GM23338 (cell line): Measurements from ENCODE around the gene REG4. TPM values are rescaled to one million over a fixed set of nuclear protein-coding genes. Genes with fewer than 3 reads are reported as not detected.

Experiments used
- ATAC-seq: fragments of 200-7000 bp; cut with Tn5 transposase; 3 replicates; pipeline ENCODE4 v1.9.1; 2020
- DNase-seq: peaks from one replicate; pipeline ENCODE4 v3.0.0-alpha.2; 2015; ENCODE audit warnings: low spot score
- H2AFZ ChIP-seq: fragments of 200-600 bp; sonication (generic); 2 replicates; pipeline ENCODE4 v1.8.0; 2016; ENCODE audit warnings: antibody characterized with exemption, mild to moderate bottlenecking, moderate library complexity
- H3F3A ChIP-seq: fragments of 200-600 bp; sonication (generic); replicated peaks from 2 replicates; pipeline ENCODE4 v1.8.0; 2017; ENCODE audit warnings: antibody characterized with exemption, mixed run types, low read depth
- H3K27ac ChIP-seq: fragments of 200-600 bp; sonication (generic); 2 replicates; pipeline ENCODE4 v1.6.1; 2016; ENCODE audit warnings: low read depth
- H3K27me3 ChIP-seq: fragments of 200-600 bp; sonication (generic); 2 replicates; pipeline ENCODE4 v1.8.0; 2016; ENCODE audit warnings: mild to moderate bottlenecking, mixed run types, moderate library complexity; ENCODE audit not compliant: insufficient read depth
- H3K36me3 ChIP-seq: fragments of 200-600 bp; sonication (generic); 2 replicates; pipeline ENCODE4 v1.8.0; 2016; ENCODE audit warnings: mild to moderate bottlenecking; ENCODE audit not compliant: insufficient read depth
- H3K4me1 ChIP-seq: fragments of 200-600 bp; sonication (generic); 2 replicates; pipeline ENCODE4 v1.8.0; 2016; ENCODE audit warnings: mild to moderate bottlenecking, moderate library complexity; ENCODE audit not compliant: insufficient read depth
- H3K4me2 ChIP-seq: fragments of 200-600 bp; sonication (generic); 2 replicates; pipeline ENCODE4 v1.7.1; 2017; ENCODE audit warnings: mixed run types
- H3K4me3 ChIP-seq: fragments of 200-600 bp; sonication (generic); 2 replicates; pipeline ENCODE4 v1.6.1; 2016; ENCODE audit warnings: mixed run types
- H3K79me2 ChIP-seq: fragments of 200-600 bp; sonication (generic); replicated peaks from 2 replicates; pipeline ENCODE4 v1.8.0; 2017; ENCODE audit warnings: mild to moderate bottlenecking; ENCODE audit not compliant: insufficient read depth
- H3K9me2 ChIP-seq: fragments of 200-600 bp; sonication (generic); 2 replicates; pipeline ENCODE4 v1.8.0; 2017; ENCODE audit not compliant: insufficient read depth
- H4K20me1 ChIP-seq: fragments of 200-600 bp; sonication (generic); replicated peaks from 2 replicates; pipeline ENCODE4 v1.8.0; 2017; ENCODE audit warnings: mild to moderate bottlenecking; ENCODE audit not compliant: insufficient read depth
- H3K27ac Mint-ChIP-seq: 2 replicates; pipeline ENCODE4 v1.8.0; 2020; ENCODE audit warnings: inconsistent platforms, mild to moderate bottlenecking, moderate library complexity, mixed read lengths
- H3K27me3 Mint-ChIP-seq: 3 replicates; pipeline ENCODE4 v1.8.0; 2022; ENCODE audit warnings: low read depth, mild to moderate bottlenecking, moderate library complexity, mixed read lengths, inconsistent platforms; ENCODE audit not compliant: insufficient read depth, poor library complexity
- H3K36me3 Mint-ChIP-seq: 3 replicates; pipeline ENCODE4 v1.8.0; 2021; ENCODE audit warnings: low read depth, mild to moderate bottlenecking, inconsistent platforms, moderate library complexity, mixed read lengths
- H3K4me1 Mint-ChIP-seq: 3 replicates; pipeline ENCODE4 v1.8.0; 2020; ENCODE audit warnings: mild to moderate bottlenecking, inconsistent platforms, mixed read lengths
- H3K4me3 Mint-ChIP-seq: 3 replicates; pipeline ENCODE4 v1.8.0; 2021; ENCODE audit warnings: moderate library complexity, mild to moderate bottlenecking, inconsistent platforms, mixed read lengths
- H3K9me3 Mint-ChIP-seq: 3 replicates; pipeline ENCODE4 v1.8.0; 2020; ENCODE audit warnings: moderate library complexity, mild to moderate bottlenecking, inconsistent platforms, mixed read lengths
- CREB1 ChIP-seq: fragments of 250-450 bp; sonication (Bioruptor Pico); IDR thresholded peaks from 2 replicates; pipeline ENCODE4 v1.5.0; 2020; ENCODE audit warnings: low read depth, mild to moderate bottlenecking, moderate library complexity
- EZH2 ChIP-seq: fragments of 200-600 bp; sonication (generic); IDR thresholded peaks from one replicate; pipeline ENCODE4 v1.8.0; 2017; ENCODE audit warnings: antibody characterized with exemption, mild to moderate bottlenecking, low read depth; ENCODE audit not compliant: unreplicated experiment
- EZH2phosphoT487 ChIP-seq: fragments of 200-600 bp; sonication (generic); IDR thresholded peaks from one replicate; pipeline ENCODE4 v1.8.1; 2018; ENCODE audit warnings: antibody characterized with exemption; ENCODE audit not compliant: unreplicated experiment
- JUNB ChIP-seq: IDR thresholded peaks from one replicate; pipeline ENCODE4 v1.6.1; 2016; ENCODE audit warnings: antibody characterized with exemption; ENCODE audit not compliant: unreplicated experiment
- NANOG ChIP-seq: IDR thresholded peaks from 2 replicates; pipeline ENCODE4 v1.6.1; 2016; ENCODE audit warnings: antibody characterized with exemption, borderline replicate concordance
- POLR2AphosphoS5 ChIP-seq: IDR thresholded peaks from 2 replicates; pipeline ENCODE4 v1.6.1; 2016; ENCODE audit warnings: antibody characterized with exemption, low read depth
- STAT1 ChIP-seq: IDR thresholded peaks from one replicate; pipeline ENCODE4 v1.6.1; 2016; ENCODE audit warnings: antibody characterized with exemption; ENCODE audit not compliant: unreplicated experiment
- ZNF114 ChIP-seq: fragments of 250-450 bp; sonication (Bioruptor Pico); IDR thresholded peaks from 2 replicates; pipeline ENCODE4 v1.5.0; 2020; ENCODE audit warnings: mild to moderate bottlenecking, moderate library complexity
- ZNF331 ChIP-seq: fragments of 250-450 bp; sonication (Bioruptor Pico); IDR thresholded peaks from 2 replicates; pipeline ENCODE4 v1.5.0; 2020; ENCODE audit warnings: low read depth, mild to moderate bottlenecking, moderate library complexity
- polyA plus RNA-seq: library from polyadenylated mRNA; unstranded; fragments of >200 nt; fragmentation: Nextera tagmentation; extraction: Ambion mirVana; gene quantifications from 2 replicates; pipeline ENCODE4 v1.2.1, GENCODE V29; 2016
- total RNA-seq: library from RNA; depleted of rRNA; stranded (reverse); fragments of >200 nt; shearing (Covaris generic); gene quantifications from 2 replicates; pipeline ENCODE4 v1.2.3, GENCODE V29; 2014
- TF ChIP-seq, protein P1 (sequence below): fragments of 250-450 bp; sonication (Bioruptor Pico); IDR thresholded peaks from 2 replicates; pipeline ENCODE4 v1.5.0; 2020; ENCODE audit warnings: mild to moderate bottlenecking, moderate library complexity
- TF ChIP-seq, protein P2 (sequence below), 2 experiments: fragments of 200-600 bp in 1 of 2; sonication (generic) in 1 of 2; conservative IDR thresholded peaks; 2 replicates each; pipeline versions ENCODE4 v1.5.1 to v1.6.1; 2016 to 2017; ENCODE audit warnings: antibody characterized with exemption in 2 of 2, low read depth in 2 of 2, mild to moderate bottlenecking in 2 of 2, moderate library complexity in 1 of 2
- TF ChIP-seq, protein P3 (sequence below): IDR thresholded peaks from 2 replicates; pipeline ENCODE4 v1.6.1; 2016; ENCODE audit warnings: antibody characterized with exemption
- TF ChIP-seq, protein P4 (sequence below): IDR thresholded peaks from one replicate; pipeline ENCODE4 v1.6.1; 2018; ENCODE audit warnings: antibody characterized with exemption; ENCODE audit not compliant: unreplicated experiment

REG4 gene
- total and polyA plus RNA-seq, 2 experiments from 2014 or later = not detected

DNA sequence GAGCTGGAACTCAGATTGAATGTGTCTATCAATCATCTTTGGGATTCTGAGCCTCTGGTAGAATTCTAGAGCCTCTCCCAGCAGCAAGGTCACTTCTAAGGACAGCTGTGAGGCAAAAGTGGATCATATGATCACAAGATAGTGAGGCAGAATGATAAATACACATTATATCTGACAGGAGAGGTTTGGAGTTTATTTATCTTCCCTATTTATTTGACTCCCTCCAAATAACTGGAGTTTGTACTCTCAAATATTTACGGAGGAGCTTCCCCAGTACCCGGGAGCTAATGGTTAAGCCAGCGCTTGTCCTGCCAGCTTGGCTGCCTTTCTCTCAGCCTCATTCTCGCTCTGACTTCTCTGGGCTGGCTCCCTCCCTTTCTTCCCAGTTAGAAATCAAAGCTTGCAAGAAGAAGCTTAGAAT, 44.9 kb downstream of the REG4 start:
- Mint-ChIP-seq H3K36me3 (no peaks in the 10 kb centered on the region), H3K4me1 (peaks cover 5% of the 10 kb centered on the region; the same call in 2 of the 3 replicates), H3K27ac (no peak overlapping the region), H3K4me3 (no peak overlapping the region), H3K27me3 (peaks cover 3% of the 10 kb centered on the region), H3K9me3 (no peaks in the 10 kb centered on the region; the same call in 2 of the 3 replicates)
- no peak for ATAC-seq
- H3K4me3 ChIP-seq = no peak overlapping the region
- H3K4me1 ChIP-seq = peaks cover 4% of the 10 kb centered on the region
- no peaks in the 10 kb centered on the region for H3K36me3 ChIP-seq
- no peaks in the 10 kb centered on the region; the same call in 1 of the 2 replicates for H3K9me2 ChIP-seq
- DNase-seq = no peak
- no peaks in the 10 kb centered on the region for H3F3A ChIP-seq
- no peak overlapping the region for H3K4me2 ChIP-seq
- no peaks in the 10 kb centered on the region for H3K27me3 ChIP-seq
- TF ChIP-seq, protein P1, sequence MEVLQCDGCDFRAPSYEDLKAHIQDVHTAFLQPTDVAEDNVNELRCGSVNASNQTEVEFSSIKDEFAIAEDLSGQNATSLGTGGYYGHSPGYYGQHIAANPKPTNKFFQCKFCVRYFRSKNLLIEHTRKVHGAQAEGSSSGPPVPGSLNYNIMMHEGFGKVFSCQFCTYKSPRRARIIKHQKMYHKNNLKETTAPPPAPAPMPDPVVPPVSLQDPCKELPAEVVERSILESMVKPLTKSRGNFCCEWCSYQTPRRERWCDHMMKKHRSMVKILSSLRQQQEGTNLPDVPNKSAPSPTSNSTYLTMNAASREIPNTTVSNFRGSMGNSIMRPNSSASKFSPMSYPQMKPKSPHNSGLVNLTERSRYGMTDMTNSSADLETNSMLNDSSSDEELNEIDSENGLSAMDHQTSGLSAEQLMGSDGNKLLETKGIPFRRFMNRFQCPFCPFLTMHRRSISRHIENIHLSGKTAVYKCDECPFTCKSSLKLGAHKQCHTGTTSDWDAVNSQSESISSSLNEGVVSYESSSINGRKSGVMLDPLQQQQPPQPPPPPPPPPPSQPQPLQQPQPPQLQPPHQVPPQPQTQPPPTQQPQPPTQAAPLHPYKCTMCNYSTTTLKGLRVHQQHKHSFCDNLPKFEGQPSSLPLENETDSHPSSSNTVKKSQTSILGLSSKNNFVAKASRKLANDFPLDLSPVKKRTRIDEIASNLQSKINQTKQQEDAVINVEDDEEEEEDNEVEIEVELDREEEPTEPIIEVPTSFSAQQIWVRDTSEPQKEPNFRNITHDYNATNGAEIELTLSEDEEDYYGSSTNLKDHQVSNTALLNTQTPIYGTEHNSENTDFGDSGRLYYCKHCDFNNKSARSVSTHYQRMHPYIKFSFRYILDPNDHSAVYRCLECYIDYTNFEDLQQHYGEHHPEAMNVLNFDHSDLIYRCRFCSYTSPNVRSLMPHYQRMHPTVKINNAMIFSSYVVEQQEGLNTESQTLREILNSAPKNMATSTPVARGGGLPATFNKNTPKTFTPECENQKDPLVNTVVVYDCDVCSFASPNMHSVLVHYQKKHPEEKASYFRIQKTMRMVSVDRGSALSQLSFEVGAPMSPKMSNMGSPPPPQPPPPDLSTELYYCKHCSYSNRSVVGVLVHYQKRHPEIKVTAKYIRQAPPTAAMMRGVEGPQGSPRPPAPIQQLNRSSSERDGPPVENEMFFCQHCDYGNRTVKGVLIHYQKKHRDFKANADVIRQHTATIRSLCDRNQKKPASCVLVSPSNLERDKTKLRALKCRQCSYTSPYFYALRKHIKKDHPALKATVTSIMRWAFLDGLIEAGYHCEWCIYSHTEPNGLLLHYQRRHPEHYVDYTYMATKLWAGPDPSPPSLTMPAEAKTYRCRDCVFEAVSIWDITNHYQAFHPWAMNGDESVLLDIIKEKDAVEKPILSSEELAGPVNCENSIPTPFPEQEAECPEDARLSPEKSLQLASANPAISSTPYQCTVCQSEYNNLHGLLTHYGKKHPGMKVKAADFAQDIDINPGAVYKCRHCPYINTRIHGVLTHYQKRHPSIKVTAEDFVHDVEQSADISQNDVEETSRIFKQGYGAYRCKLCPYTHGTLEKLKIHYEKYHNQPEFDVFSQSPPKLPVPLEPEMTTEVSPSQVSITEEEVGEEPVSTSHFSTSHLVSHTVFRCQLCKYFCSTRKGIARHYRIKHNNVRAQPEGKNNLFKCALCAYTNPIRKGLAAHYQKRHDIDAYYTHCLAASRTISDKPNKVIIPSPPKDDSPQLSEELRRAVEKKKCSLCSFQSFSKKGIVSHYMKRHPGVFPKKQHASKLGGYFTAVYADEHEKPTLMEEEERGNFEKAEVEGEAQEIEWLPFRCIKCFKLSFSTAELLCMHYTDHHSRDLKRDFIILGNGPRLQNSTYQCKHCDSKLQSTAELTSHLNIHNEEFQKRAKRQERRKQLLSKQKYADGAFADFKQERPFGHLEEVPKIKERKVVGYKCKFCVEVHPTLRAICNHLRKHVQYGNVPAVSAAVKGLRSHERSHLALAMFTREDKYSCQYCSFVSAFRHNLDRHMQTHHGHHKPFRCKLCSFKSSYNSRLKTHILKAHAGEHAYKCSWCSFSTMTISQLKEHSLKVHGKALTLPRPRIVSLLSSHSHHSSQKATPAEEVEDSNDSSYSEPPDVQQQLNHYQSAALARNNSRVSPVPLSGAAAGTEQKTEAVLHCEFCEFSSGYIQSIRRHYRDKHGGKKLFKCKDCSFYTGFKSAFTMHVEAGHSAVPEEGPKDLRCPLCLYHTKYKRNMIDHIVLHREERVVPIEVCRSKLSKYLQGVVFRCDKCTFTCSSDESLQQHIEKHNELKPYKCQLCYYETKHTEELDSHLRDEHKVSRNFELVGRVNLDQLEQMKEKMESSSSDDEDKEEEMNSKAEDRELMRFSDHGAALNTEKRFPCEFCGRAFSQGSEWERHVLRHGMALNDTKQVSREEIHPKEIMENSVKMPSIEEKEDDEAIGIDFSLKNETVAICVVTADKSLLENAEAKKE (CRISPR knock-in tag) = no peak
- TF ChIP-seq NANOG (no peak), POLR2AphosphoS5 (no peak), EZH2 (no peak), ZNF114 (CRISPR knock-in tag) (no peak), EZH2phosphoT487 (no peak), STAT1 (no peak), JUNB (no peak), ZNF331 (CRISPR knock-in tag) (no peak), CREB1 (CRISPR knock-in tag) (no peak)
- TF ChIP-seq, protein P2, sequence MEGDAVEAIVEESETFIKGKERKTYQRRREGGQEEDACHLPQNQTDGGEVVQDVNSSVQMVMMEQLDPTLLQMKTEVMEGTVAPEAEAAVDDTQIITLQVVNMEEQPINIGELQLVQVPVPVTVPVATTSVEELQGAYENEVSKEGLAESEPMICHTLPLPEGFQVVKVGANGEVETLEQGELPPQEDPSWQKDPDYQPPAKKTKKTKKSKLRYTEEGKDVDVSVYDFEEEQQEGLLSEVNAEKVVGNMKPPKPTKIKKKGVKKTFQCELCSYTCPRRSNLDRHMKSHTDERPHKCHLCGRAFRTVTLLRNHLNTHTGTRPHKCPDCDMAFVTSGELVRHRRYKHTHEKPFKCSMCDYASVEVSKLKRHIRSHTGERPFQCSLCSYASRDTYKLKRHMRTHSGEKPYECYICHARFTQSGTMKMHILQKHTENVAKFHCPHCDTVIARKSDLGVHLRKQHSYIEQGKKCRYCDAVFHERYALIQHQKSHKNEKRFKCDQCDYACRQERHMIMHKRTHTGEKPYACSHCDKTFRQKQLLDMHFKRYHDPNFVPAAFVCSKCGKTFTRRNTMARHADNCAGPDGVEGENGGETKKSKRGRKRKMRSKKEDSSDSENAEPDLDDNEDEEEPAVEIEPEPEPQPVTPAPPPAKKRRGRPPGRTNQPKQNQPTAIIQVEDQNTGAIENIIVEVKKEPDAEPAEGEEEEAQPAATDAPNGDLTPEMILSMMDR (conservative IDR thresholded peaks at IDR 0.05; ENCODE audit: low read depth in 2 of 2) = no peak
- TF ChIP-seq, protein P3, sequence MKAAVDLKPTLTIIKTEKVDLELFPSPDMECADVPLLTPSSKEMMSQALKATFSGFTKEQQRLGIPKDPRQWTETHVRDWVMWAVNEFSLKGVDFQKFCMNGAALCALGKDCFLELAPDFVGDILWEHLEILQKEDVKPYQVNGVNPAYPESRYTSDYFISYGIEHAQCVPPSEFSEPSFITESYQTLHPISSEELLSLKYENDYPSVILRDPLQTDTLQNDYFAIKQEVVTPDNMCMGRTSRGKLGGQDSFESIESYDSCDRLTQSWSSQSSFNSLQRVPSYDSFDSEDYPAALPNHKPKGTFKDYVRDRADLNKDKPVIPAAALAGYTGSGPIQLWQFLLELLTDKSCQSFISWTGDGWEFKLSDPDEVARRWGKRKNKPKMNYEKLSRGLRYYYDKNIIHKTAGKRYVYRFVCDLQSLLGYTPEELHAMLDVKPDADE = no peak
- TF ChIP-seq, protein P4, sequence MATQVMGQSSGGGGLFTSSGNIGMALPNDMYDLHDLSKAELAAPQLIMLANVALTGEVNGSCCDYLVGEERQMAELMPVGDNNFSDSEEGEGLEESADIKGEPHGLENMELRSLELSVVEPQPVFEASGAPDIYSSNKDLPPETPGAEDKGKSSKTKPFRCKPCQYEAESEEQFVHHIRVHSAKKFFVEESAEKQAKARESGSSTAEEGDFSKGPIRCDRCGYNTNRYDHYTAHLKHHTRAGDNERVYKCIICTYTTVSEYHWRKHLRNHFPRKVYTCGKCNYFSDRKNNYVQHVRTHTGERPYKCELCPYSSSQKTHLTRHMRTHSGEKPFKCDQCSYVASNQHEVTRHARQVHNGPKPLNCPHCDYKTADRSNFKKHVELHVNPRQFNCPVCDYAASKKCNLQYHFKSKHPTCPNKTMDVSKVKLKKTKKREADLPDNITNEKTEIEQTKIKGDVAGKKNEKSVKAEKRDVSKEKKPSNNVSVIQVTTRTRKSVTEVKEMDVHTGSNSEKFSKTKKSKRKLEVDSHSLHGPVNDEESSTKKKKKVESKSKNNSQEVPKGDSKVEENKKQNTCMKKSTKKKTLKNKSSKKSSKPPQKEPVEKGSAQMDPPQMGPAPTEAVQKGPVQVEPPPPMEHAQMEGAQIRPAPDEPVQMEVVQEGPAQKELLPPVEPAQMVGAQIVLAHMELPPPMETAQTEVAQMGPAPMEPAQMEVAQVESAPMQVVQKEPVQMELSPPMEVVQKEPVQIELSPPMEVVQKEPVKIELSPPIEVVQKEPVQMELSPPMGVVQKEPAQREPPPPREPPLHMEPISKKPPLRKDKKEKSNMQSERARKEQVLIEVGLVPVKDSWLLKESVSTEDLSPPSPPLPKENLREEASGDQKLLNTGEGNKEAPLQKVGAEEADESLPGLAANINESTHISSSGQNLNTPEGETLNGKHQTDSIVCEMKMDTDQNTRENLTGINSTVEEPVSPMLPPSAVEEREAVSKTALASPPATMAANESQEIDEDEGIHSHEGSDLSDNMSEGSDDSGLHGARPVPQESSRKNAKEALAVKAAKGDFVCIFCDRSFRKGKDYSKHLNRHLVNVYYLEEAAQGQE = no peak
- peak overlapping the region; percentile 24 for H2AFZ ChIP-seq
- no peaks in the 10 kb centered on the region for H3K79me2 ChIP-seq
- H3K27ac ChIP-seq = no peak overlapping the region
- no peaks in the 10 kb centered on the region for H4K20me1 ChIP-seq
